Measurements from ENCODE around the gene DKK1.
A peak's percentile ranks its signal among the peaks of the same experiment; 100 is the strongest.

DKK1 gene

DNA sequence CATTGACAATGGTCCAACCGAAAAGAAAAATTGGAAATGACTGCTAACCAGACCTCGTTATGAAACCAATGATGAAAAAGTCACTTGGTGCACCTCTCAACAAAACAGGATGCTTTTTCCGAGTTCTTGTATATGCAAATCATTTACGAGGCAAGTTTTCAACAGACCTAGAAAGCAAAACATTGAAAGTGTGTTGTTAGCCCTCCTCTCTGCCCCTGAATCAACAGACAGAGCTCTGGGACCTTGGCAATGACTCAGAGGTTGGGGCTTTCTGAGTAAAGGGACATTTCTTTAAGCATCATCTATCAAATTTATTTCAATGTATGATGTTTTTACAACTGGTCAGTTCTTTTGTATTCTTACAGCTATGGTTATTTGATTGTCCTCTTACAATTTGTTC, 16.3 kb upstream of the DKK1 start:
- TF ChIP-seq EZH2phosphoT487 (conservative IDR thresholded peaks at IDR 0.05; ENCODE audit: low read length) (no peak), CTCF (IDR thresholded peaks at IDR 0.05; ENCODE audit: insufficient read depth, low read length, poor library complexity, severe bottlenecking) (no peak)
- Histone ChIP-seq H4K20me1 (ENCODE audit: low read depth, low read length) (no peaks in the 10 kb centered on the region), H3K9ac (ENCODE audit: low read length) (no peak overlapping the region), H3F3A (ENCODE audit: insufficient read depth) (no peaks in the 10 kb centered on the region), H3K36me3 (ENCODE audit: low read length) (no peaks in the 10 kb centered on the region), H3K4me3 (ENCODE audit: insufficient read depth, low read length, poor library complexity, severe bottlenecking) (no peak overlapping the region), H3K27ac (ENCODE audit: low read depth, low read length) (no peak overlapping the region), H2AFZ (ENCODE audit: low read depth, low read length, severe bottlenecking) (no peak overlapping the region), H3K79me2 (ENCODE audit: insufficient read depth, low read length) (no peaks in the 10 kb centered on the region), H3K9me2 (replicated peaks; ENCODE audit: insufficient read depth, low read length) (no peaks in the 10 kb centered on the region), H3K27me3 (ENCODE audit: low read length) (no peaks in the 10 kb centered on the region), H3K9me3 (ENCODE audit: insufficient read depth, low read length) (no peaks in the 10 kb centered on the region), H3K4me2 (ENCODE audit: low read depth, low read length, poor library complexity, severe bottlenecking) (no peak overlapping the region)

DNA sequence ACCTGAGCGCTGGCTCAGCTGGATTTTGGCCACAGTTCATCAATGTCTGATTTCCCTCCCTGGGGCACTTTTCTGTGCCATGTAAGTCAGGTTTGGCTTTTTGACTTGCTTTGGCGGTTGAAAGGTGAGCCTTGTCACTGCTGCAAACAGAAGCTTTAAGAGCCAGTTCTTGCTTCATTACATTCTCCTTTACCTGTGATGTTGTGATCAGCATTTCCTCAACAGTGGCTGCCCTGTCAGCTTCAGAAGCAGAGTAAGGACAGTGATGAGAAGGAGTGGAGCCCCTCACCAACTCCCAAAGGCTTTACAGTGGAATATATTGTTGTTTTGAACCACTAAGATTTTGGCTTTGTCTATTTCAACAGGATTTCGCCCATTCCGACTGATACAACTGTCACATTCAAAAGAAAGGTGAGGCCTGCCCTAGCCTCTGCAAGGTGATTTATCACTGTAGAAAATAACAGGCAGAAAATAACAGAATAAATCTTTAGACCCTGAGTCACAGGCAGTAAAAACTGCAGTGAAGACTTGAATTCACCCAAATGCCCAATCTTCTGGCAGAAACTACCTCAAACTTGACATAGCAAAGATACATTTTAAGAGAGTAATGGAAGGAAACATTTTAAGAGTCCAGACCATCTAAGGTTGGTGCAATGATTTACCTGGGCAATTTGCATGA, 13.3 kb upstream of the DKK1 start:
- H3K4me3 ChIP-seq (ENCODE audit: insufficient read depth, low read length, poor library complexity, severe bottlenecking), result no peak overlapping the region
- TF ChIP-seq CTCF (IDR thresholded peaks at IDR 0.05; ENCODE audit: insufficient read depth, low read length, poor library complexity, severe bottlenecking) (no peak), EZH2phosphoT487 (conservative IDR thresholded peaks at IDR 0.05; ENCODE audit: low read length) (no peak)
- H3K27me3 ChIP-seq (ENCODE audit: low read length), result no peaks in the 10 kb centered on the region
- H2AFZ ChIP-seq (ENCODE audit: low read depth, low read length, severe bottlenecking), result no peak overlapping the region
- H3K9me3 ChIP-seq (ENCODE audit: insufficient read depth, low read length), result no peaks in the 10 kb centered on the region
- no peaks in the 10 kb centered on the region for H3K9me2 ChIP-seq (replicated peaks; ENCODE audit: insufficient read depth, low read length)
- H3K79me2 ChIP-seq (ENCODE audit: insufficient read depth, low read length), result no peaks in the 10 kb centered on the region
- no peaks in the 10 kb centered on the region for H3K36me3 ChIP-seq (ENCODE audit: low read length)
- no peak overlapping the region for H3K27ac ChIP-seq (ENCODE audit: low read depth, low read length)
- H3K9ac ChIP-seq (ENCODE audit: low read length), result no peak overlapping the region
- no peaks in the 10 kb centered on the region for H4K20me1 ChIP-seq (ENCODE audit: low read depth, low read length)
- H3F3A ChIP-seq (ENCODE audit: insufficient read depth), result no peaks in the 10 kb centered on the region
- H3K4me2 ChIP-seq (ENCODE audit: low read depth, low read length, poor library complexity, severe bottlenecking), result no peak overlapping the region

DNA sequence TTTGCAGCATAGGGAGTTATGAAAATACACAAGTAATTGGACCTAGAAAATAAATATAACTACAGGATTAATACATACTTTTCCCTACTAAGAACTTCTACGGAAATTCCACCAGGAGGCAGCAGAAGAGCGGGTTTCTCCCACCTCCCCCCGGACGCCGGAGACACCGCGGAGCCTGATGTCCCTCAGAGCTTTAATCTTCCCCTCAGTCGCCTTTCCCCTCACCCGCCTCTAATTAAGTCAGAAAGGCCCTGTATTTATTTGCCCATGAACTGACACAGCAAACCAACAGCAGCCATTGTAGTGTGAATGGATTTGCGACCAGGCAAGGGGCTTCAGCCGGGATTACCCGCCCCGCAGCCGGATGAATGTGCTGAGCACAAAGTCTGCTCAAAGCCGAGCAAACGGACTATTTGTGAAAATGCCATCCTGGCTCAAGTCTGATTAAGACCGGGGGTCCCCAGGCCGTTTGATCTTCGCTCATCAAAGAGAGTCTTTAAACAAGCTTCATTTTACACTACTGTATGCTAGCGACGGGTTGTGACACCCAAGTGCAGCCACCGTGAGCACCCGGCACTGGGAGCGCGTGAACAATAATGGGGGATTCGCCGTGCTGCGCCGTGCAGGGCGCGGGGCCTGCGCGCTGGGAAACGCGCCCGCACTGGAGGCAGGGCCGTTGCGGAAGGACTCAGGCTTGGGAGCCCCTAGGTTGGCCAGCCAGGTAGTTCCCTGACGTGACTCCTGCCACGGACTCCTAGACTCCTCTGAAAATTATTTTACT, 5.6 kb upstream of the DKK1 start:
- H4K20me1 ChIP-seq (ENCODE audit: low read depth, low read length), result no peaks in the 10 kb centered on the region
- H3K9ac ChIP-seq (ENCODE audit: low read length), result no peak overlapping the region
- no peak overlapping the region for H2AFZ ChIP-seq (ENCODE audit: low read depth, low read length, severe bottlenecking)
- H3K9me3 ChIP-seq (ENCODE audit: insufficient read depth, low read length), result no peaks in the 10 kb centered on the region
- no peak overlapping the region for H3K4me2 ChIP-seq (ENCODE audit: low read depth, low read length, poor library complexity, severe bottlenecking)
- H3K9me2 ChIP-seq (replicated peaks; ENCODE audit: insufficient read depth, low read length), result no peaks in the 10 kb centered on the region
- H3F3A ChIP-seq (ENCODE audit: insufficient read depth), result no peaks in the 10 kb centered on the region
- H3K27ac ChIP-seq (ENCODE audit: low read depth, low read length), result no peak overlapping the region
- no peaks in the 10 kb centered on the region for H3K27me3 ChIP-seq (ENCODE audit: low read length)
- H3K4me3 ChIP-seq (ENCODE audit: insufficient read depth, low read length, poor library complexity, severe bottlenecking), result no peak overlapping the region
- TF ChIP-seq CTCF (IDR thresholded peaks at IDR 0.05; ENCODE audit: insufficient read depth, low read length, poor library complexity, severe bottlenecking) (peak; percentile 19), EZH2phosphoT487 (conservative IDR thresholded peaks at IDR 0.05; ENCODE audit: low read length) (no peak)
- no peaks in the 10 kb centered on the region for H3K79me2 ChIP-seq (ENCODE audit: insufficient read depth, low read length)
- H3K36me3 ChIP-seq (ENCODE audit: low read length), result no peaks in the 10 kb centered on the region

All from SU-DHL-6 (cell line).